Smooth muscle cell (in vitro differentiated cells): ENCODE measurements around the gene ATP8B3. TPM values are rescaled to one million over a fixed set of nuclear protein-coding genes. Genes with fewer than 3 reads are reported as not detected.

ENCODE experiments used
- DNase-seq: peaks from one replicate; lab custom pipeline; 2025; ENCODE audit not compliant: unreplicated experiment; lab: John Stamatoyannopoulos, UW
- H2AFZ ChIP-seq: fragments of 200-600 bp; sonication (generic); 2 replicates; pipeline ENCODE4 v1.6.0; 2016; ENCODE audit warnings: antibody characterized with exemption, low read depth, mild to moderate bottlenecking
- H3F3A ChIP-seq: fragments of 200-600 bp; sonication (generic); 2 replicates; pipeline ENCODE4 v1.6.0; 2017; ENCODE audit warnings: antibody characterized with exemption, low read depth
- H3K27ac ChIP-seq: fragments of 200-600 bp; sonication (generic); 2 replicates; pipeline ENCODE4 v1.5.1; 2016; ENCODE audit warnings: low read depth, mild to moderate bottlenecking
- H3K27me3 ChIP-seq: fragments of 200-600 bp; sonication (generic); 2 replicates; pipeline ENCODE4 v1.6.1; 2016; ENCODE audit warnings: low read depth, mild to moderate bottlenecking
- H3K36me3 ChIP-seq: fragments of 200-600 bp; sonication (generic); 2 replicates; pipeline ENCODE4 v1.5.1; 2016; ENCODE audit warnings: low read depth
- H3K4me1 ChIP-seq: fragments of 200-600 bp; sonication (generic); 2 replicates; pipeline ENCODE4 v1.5.1; 2016; ENCODE audit warnings: low read depth
- H3K4me2 ChIP-seq: fragments of 200-600 bp; sonication (generic); 2 replicates; pipeline ENCODE4 v1.6.0; 2016; ENCODE audit warnings: mild to moderate bottlenecking
- H3K4me3 ChIP-seq: fragments of 200-600 bp; sonication (generic); 2 replicates; pipeline ENCODE4 v1.5.1; 2016; ENCODE audit warnings: mild to moderate bottlenecking
- H3K79me2 ChIP-seq: fragments of 200-600 bp; sonication (generic); 2 replicates; pipeline ENCODE4 v1.6.0; 2016; ENCODE audit warnings: low read depth, mild to moderate bottlenecking
- H3K9ac ChIP-seq: fragments of 200-600 bp; sonication (generic); 2 replicates; pipeline ENCODE4 v1.6.0; 2016; ENCODE audit warnings: low read depth
- H3K9me3 ChIP-seq: fragments of 200-600 bp; sonication (generic); replicated peaks from 2 replicates; pipeline ENCODE4 v1.5.1; 2016; ENCODE audit warnings: low read depth
- H4K20me1 ChIP-seq: fragments of 200-600 bp; sonication (generic); 2 replicates; pipeline ENCODE4 v1.6.0; 2016; ENCODE audit warnings: low read depth
- CTCF ChIP-seq: fragments of 200-600 bp; sonication (generic); IDR thresholded peaks from 2 replicates; pipeline ENCODE4 v1.5.1; 2017; ENCODE audit warnings: borderline replicate concordance, mild to moderate bottlenecking, antibody characterized with exemption; ENCODE audit not compliant: insufficient read depth, poor library complexity, severe bottlenecking
- WGBS: methylation state at CpG from one replicate; pipeline ENCODE4 v1.1.7; 2016; ENCODE audit warnings: low lambda C conversion rate; 5-methylcytosine and 5-hydroxymethylcytosine counted together
- polyA plus RNA-seq: library from polyadenylated mRNA; unstranded; fragments of >200 nt; fragmentation: Nextera tagmentation; extraction: Ambion mirVana; gene quantifications from 2 replicates; pipeline ENCODE4 v1.2.1, GENCODE V29; 2016
- total RNA-seq: library from RNA; depleted of rRNA; stranded (reverse); fragments of >200 nt; gene quantifications from 2 replicates; pipeline ENCODE4 v1.2.3, GENCODE V29; 2014

The ATP8B3 gene
- total and polyA plus RNA-seq, 2 experiments from 2014 or later = 2.8 to 3.9 TPM

- peak overlapping the region; percentile 67 for H3K4me3 ChIP-seq
- no peaks in the 10 kb centered on the region for H4K20me1 ChIP-seq
- peak overlapping the region; percentile 85 for H2AFZ ChIP-seq
- peak; percentile 97 for DNase-seq
- H3K9ac ChIP-seq = no peak overlapping the region
- no peaks in the 10 kb centered on the region for H3K9me3 ChIP-seq
- H3K4me1 ChIP-seq = peaks cover 7% of the 10 kb centered on the region
- under 1% methylated on average over 41 of the region's 47 CpGs for WGBS
- H3K27me3 ChIP-seq = no peaks in the 10 kb centered on the region
- H3K4me2 ChIP-seq = peak overlapping the region; percentile 85
- H3K27ac ChIP-seq = no peak overlapping the region
- no peaks in the 10 kb centered on the region for H3K79me2 ChIP-seq
- H3F3A ChIP-seq = no peaks in the 10 kb centered on the region
- H3K36me3 ChIP-seq = no peaks in the 10 kb centered on the region
- peak; percentile 36 for TF ChIP-seq CTCF
Observed at GRCh38 chr19:1812426-1813191, 533 bp upstream of the ATP8B3 start.

GRCh38 chr19:1811472-1811894, 593 bp downstream of the ATP8B3 start:
- WGBS = 42% methylated on average over 13 of the region's 13 CpGs
- DNase-seq = peak; percentile 20
- Histone ChIP-seq H3K9ac (no peak overlapping the region), H3F3A (no peaks in the 10 kb centered on the region), H4K20me1 (no peaks in the 10 kb centered on the region), H2AFZ (no peak overlapping the region), H3K36me3 (no peaks in the 10 kb centered on the region), H3K4me3 (peak overlapping the region; percentile 67), H3K27me3 (no peaks in the 10 kb centered on the region), H3K27ac (no peak overlapping the region), H3K9me3 (no peaks in the 10 kb centered on the region), H3K4me1 (peaks cover 7% of the 10 kb centered on the region), H3K4me2 (peak overlapping the region; percentile 85), H3K79me2 (no peaks in the 10 kb centered on the region)
- TF ChIP-seq CTCF = no peak

- 93% methylated on average over 19 of the region's 19 CpGs for WGBS
- H3K27me3 ChIP-seq = no peaks in the 10 kb centered on the region
- H3K9ac ChIP-seq = no peak overlapping the region
- no peak overlapping the region for H2AFZ ChIP-seq
- H3K36me3 ChIP-seq = no peaks in the 10 kb centered on the region
- no peak for DNase-seq
- H3K9me3 ChIP-seq = no peaks in the 10 kb centered on the region
- no peak overlapping the region for H3K4me3 ChIP-seq
- no peaks in the 10 kb centered on the region for H4K20me1 ChIP-seq
- no peak overlapping the region for H3K4me2 ChIP-seq
- no peak overlapping the region for H3K27ac ChIP-seq
- no peaks in the 10 kb centered on the region for H3K79me2 ChIP-seq
- no peak for TF ChIP-seq CTCF
- H3F3A ChIP-seq = no peaks in the 10 kb centered on the region
- peaks cover 7% of the 10 kb centered on the region for H3K4me1 ChIP-seq
Observed at GRCh38 chr19:1810439-1811160, 1.5 kb downstream of the ATP8B3 start.
